ENCODE measurements around the gene ANKRD9. TPM values are rescaled to one million over a fixed set of nuclear protein-coding genes. Genes with fewer than 3 reads are reported as not detected.

The ANKRD9 gene
- total and polyA plus RNA-seq, 10 of the 15 experiments (the other 5 are each of a cell fraction or from before 2014, with no cell fraction given), result 0.03 to 3.6 (median 0.49) TPM

DNA sequence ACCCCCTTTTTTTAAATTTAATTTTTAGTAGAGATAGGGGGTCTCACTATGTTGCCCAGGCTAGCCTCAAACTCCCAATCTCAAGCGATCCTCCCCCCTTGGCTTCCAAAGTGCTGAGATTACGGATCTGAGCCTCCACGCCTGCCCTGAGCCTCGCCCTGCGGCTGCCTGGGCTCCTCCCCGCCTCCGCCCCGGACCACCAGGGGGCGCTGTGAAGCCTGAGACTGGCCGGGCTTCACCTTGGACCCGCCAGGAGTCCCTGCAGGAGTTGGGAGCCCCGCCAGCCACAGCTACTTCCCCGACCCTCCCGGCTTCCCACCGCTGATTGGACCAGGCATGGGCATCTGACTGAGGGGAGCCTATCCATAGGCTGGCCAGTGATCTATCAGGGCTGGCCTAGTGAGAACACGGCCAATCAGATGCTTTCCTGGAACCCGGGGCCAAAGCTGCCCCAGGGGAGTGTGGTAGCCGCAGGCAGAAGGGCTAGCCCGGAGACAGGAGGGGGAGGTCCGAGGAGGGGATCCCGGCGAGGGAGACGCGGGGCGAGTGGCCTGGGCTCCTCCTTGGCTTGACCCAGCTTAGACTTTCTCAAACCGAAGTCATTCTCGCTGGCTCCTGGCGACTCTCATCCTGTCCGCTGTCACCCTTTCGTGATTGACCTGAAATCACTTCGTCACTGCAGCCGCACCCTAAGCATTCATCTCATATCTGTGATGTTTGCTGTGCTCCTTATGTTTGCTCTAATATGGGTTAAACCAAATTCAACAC, 15.1 kb upstream of the ANKRD9 start (continued):
- TF ChIP-seq ATF3 (IDR thresholded peaks at IDR 0.05; ENCODE audit: borderline replicate concordance, extremely low read depth, low read depth, low read length) (peak; percentile 45; the same call in 1 of the 2 replicates), SMC3 (IDR thresholded peaks at IDR 0.05; ENCODE audit: borderline replicate concordance, low read length) (peak; percentile 89), CHD4 (IDR thresholded peaks at IDR 0.05) (no peak), RELA (IDR thresholded peaks at IDR 0.05; ENCODE audit: borderline replicate concordance, partially characterized antibody) (peak; percentile 53), RB1 (IDR thresholded peaks at IDR 0.05; ENCODE audit: borderline replicate concordance) (peak; percentile 77; the same call in 1 of the 2 replicates), ZNF384 (IDR thresholded peaks at IDR 0.05; ENCODE audit: borderline replicate concordance, low read depth, low read length) (no peak), NR2C2 (IDR thresholded peaks at IDR 0.05; ENCODE audit: borderline replicate concordance, control insufficient read depth, insufficient read length, low read depth) (no peak)

DNA sequence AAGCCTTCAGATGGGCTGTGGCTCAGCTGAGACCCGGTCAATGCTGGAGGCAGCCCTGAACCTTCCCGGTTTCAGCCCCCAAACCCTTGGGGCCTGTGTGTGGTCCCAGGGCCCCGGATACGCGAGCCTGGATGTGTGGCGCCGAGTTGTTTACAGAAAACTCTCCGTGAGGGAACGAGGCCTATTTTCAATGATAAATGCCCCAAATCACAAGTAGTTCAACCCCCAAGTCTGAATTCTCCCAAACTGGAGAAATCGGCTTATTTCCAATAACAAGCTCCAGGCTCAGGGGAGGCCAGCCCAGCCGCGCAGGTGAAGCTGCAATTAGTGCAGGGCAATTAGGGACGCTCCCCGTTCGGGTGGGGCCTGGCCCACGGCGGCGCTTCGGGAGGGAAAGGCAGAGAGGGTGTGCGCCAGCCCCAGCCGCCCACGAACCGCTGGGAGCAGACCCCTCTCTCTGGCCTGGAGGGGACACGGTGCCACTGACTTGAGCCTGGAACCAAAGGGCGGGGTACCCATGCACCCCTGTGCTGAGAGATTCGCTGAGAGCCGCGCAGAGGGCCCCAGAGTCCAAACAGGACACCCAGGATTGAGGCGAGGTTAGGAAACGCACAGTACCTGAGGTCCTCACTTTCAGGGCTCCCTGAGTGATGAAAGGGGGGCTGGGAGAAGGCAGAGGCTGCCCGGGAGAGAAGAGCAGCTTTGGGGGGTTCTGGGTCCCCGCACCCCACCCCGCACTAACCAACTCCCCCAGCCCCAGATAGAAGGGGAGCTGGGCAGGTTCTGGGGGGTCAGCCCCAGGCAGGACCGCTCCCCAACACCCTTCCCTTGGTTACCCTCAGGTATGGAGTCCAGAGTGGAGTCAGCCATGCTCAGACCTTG, 14.2 kb upstream of the ANKRD9 start:
- intact Hi-C loops (cut with micrococcal nuclease; ENCODE audit: unreplicated experiment) (loop anchor here (2.0 to 10.0 kb wide), 4 partner anchors 69 to 391 kb away; partner anchors contain the start of genes RCOR1 and TRAF3), in situ Hi-C loops (cut with MboI) (no loop called here)
- H3K9ac ChIP-seq (ENCODE audit: control insufficient read depth, insufficient read depth, low read length), result peak overlapping the region; percentile 55; the same call in 1 of the 2 replicates
- FAIRE-seq (no peak), DNase-seq (ENCODE audit: low read depth, low spot score) (no peak), ATAC-seq (no peak)
- H3K79me2 ChIP-seq (ENCODE audit: control insufficient read depth, insufficient read depth, low read length), result no peaks in the 10 kb centered on the region
- ChIA-PET RAD21 (ENCODE audit: unreplicated experiment) (interaction anchor here (0.9 to 2.7 kb wide), 15 partner anchors 37 to 378 kb away, joined by 3 to 16 read pairs (median 4); no protein-coding TSS in a partner anchor), POLR2A (interaction anchor here (0.6 to 1.2 kb wide), 3 partner anchors 68 to 715 kb away, joined by 3 to 6 read pairs (median 4); no protein-coding TSS in a partner anchor), CTCF (interaction anchor here (0.8 to 3.4 kb wide), 21 partner anchors 12 to 393 kb away, joined by 3 to 25 read pairs (median 4); partner anchors contain the start of gene ZNF839), SMC1A (ENCODE audit: uncharacterized antibody, unreplicated experiment) (interaction anchor here (0.7 to 3.5 kb wide), 11 partner anchors 65 to 246 kb away, joined by 3 to 20 read pairs (median 3); no protein-coding TSS in a partner anchor)
- no peaks in the 10 kb centered on the region for H3K9me3 ChIP-seq (replicated peaks; ENCODE audit: control insufficient read depth, insufficient read depth, low read length)
- H3K4me2 ChIP-seq (ENCODE audit: control insufficient read depth, insufficient read depth), result peak overlapping the region; percentile 62
- 78% methylated on average over 31 of the region's 34 CpGs for WGBS (ENCODE audit: insufficient coverage, insufficient replicate concordance, low lambda C conversion rate, missing lambda C conversion rate)
- no peaks in the 10 kb centered on the region for H3K36me3 ChIP-seq (ENCODE audit: control insufficient read depth in 2 of 2, insufficient read depth in 2 of 2, low read length in 1 of 2)
- H3K27me3 ChIP-seq (replicated peaks in 1 of 2; ENCODE audit: control insufficient read depth in 2 of 2, insufficient read depth in 2 of 2, low read length in 1 of 2), result no peaks in the 10 kb centered on the region
- no peaks in the 10 kb centered on the region; the same call in 1 of the 2 replicates for H3K4me1 ChIP-seq (ENCODE audit: control insufficient read depth, insufficient read depth, low read length)
- no peaks in the 10 kb centered on the region for H4K20me1 ChIP-seq (ENCODE audit: control insufficient read depth, insufficient read depth)
- H2AFZ ChIP-seq (ENCODE audit: control insufficient read depth, low read depth, low read length), result peak overlapping the region; percentile 72
- no peak overlapping the region for H3K27ac ChIP-seq (ENCODE audit: control insufficient read depth, insufficient read depth)
- BruUV-seq (replicated peaks), result no TSS peak
- 0 out of 2 replicates have a peak overlapping the region, but pooled peaks have one; percentile 28 for H3K4me3 ChIP-seq
- TF ChIP-seq CEBPZ (IDR thresholded peaks at IDR 0.05; ENCODE audit: low read depth, low read length) (no peak), NBN (IDR thresholded peaks at IDR 0.05) (no peak), CREM (IDR thresholded peaks at IDR 0.05; ENCODE audit: low read depth) (no peak), HCFC1 (IDR thresholded peaks at IDR 0.05; ENCODE audit: low read length) (no peak), POLR2AphosphoS2 (IDR thresholded peaks at IDR 0.05; ENCODE audit: low read depth, low read length) (no peak), BHLHE40 (IDR thresholded peaks at IDR 0.05; ENCODE audit: borderline replicate concordance in 1 of 2, low read depth in 2 of 2, low read length in 1 of 2) (no peak), PAX8 (IDR thresholded peaks at IDR 0.05) (no peak), JUND (IDR thresholded peaks at IDR 0.05; ENCODE audit: low read depth, low read length) (no peak), BCL11A (IDR thresholded peaks at IDR 0.05; ENCODE audit: low read depth, low read length) (no peak)

Measured in GM12878 (cell line).